GM12878 (cell line): ENCODE results near the gene GNA14.
"Not testable (repeated sequence)": the region's sequence is repeated elsewhere in the genome, so short reads cannot be mapped to it uniquely, and the experiment has no call there.

Experiments used
- ATF3 ChIP-seq: IDR thresholded peaks from 2 replicates; pipeline ENCODE4 v1.6.1; 2011; ENCODE audit warnings: low read depth, mild to moderate bottlenecking, low read length, moderate library complexity, borderline replicate concordance; ENCODE audit errors: extremely low read depth
- CBX3 ChIP-seq: fragments of 200-600 bp; sonication (generic); IDR thresholded peaks from 2 replicates; pipeline ENCODE4 v1.6.1; 2016; ENCODE audit warnings: low read depth, borderline replicate concordance
- CTCF ChIP-seq, 3 experiments: IDR thresholded peaks in 2 of 3; conservative IDR thresholded peaks in 1 of 3; 2 replicates each; pipeline ENCODE4 v1.5.1; 2011; ENCODE audit warnings: low read depth in 3 of 3, low read length in 3 of 3, mild to moderate bottlenecking in 3 of 3, control low read depth in 2 of 3, moderate library complexity in 2 of 3, inconsistent platforms in 1 of 3, mixed read lengths in 1 of 3; ENCODE audit not compliant: control insufficient read depth in 2 of 3, insufficient read depth in 1 of 3; ENCODE audit errors: extremely low read depth in 1 of 3
- JUND ChIP-seq: IDR thresholded peaks from 2 replicates; pipeline ENCODE4 v1.6.1; 2012; ENCODE audit warnings: low read depth, mild to moderate bottlenecking, low read length, improper control_type of control experiment, moderate library complexity
- NFYB ChIP-seq: IDR thresholded peaks from 2 replicates; pipeline ENCODE4 v1.6.1; 2011; ENCODE audit warnings: low read depth, mild to moderate bottlenecking, low read length, improper control_type of control experiment, moderate library complexity; ENCODE audit not compliant: insufficient read depth
- POLR2AphosphoS5 ChIP-seq: IDR thresholded peaks from 2 replicates; pipeline ENCODE4 v1.6.1; 2011; ENCODE audit warnings: mild to moderate bottlenecking, low read length, inconsistent platforms
- RAD21 ChIP-seq: IDR thresholded peaks from 2 replicates; pipeline ENCODE4 v1.6.1; 2011; ENCODE audit warnings: mild to moderate bottlenecking, low read depth, low read length, moderate library complexity; ENCODE audit not compliant: insufficient read depth
- RAD51 ChIP-seq: fragments of 450-650 bp; IDR thresholded peaks from 2 replicates; pipeline ENCODE4 v1.6.1; 2016; ENCODE audit warnings: moderate library complexity, mild to moderate bottlenecking, inconsistent platforms
- REST ChIP-seq: IDR thresholded peaks from 2 replicates; pipeline ENCODE4 v1.6.1; 2012; ENCODE audit warnings: mild to moderate bottlenecking, low read depth, low read length
- SREBF1 ChIP-seq: IDR thresholded peaks from 2 replicates; pipeline ENCODE4 v1.6.1; 2012; ENCODE audit warnings: mild to moderate bottlenecking, low read length
- SRF ChIP-seq, 2 experiments: IDR thresholded peaks; 2 replicates each; pipeline ENCODE4 v1.6.1; 2011; ENCODE audit warnings: low read depth in 2 of 2, low read length in 2 of 2, mild to moderate bottlenecking in 1 of 2, moderate library complexity in 1 of 2
- ZNF384 ChIP-seq: IDR thresholded peaks from 2 replicates; pipeline ENCODE4 v1.6.1; 2012; ENCODE audit warnings: low read depth, mild to moderate bottlenecking, low read length, improper control_type of control experiment, borderline replicate concordance

GRCh38 chr9:77398581-77398980 lies 249.5 kb downstream of the GNA14 start:
- TF ChIP-seq POLR2AphosphoS5; NFYB; ATF3; JUND; REST; RAD21; RAD51; SRF (IDR thresholded peaks at IDR 0.05; ENCODE audit: low read depth in 2 of 2, low read length in 2 of 2); ZNF384; CBX3; CTCF (IDR thresholded peaks at IDR 0.05 in 2 of 3, conservative IDR thresholded peaks at IDR 0.05 in 1 of 3; ENCODE audit: control insufficient read depth in 2 of 3, extremely low read depth in 1 of 3, insufficient read depth in 1 of 3, low read depth in 3 of 3, low read length in 3 of 3); SREBF1: not testable (repeated sequence)
